Type B pancreatic cell (in vitro differentiated cells): ENCODE measurements around the gene GRIN2B. TPM values are rescaled to one million over a fixed set of nuclear protein-coding genes. Genes with fewer than 3 reads are reported as not detected.

ENCODE experiments used
- DNase-seq: peaks from one replicate; pipeline ENCODE4 v3.0.0; 2021; ENCODE audit warnings: mixed read lengths; ENCODE audit not compliant: unreplicated experiment; ENCODE audit errors: extremely low spot score
- H3K27ac Mint-ChIP-seq: 2 replicates; pipeline ENCODE4 v1.8.0; 2021; ENCODE audit warnings: mild to moderate bottlenecking, mixed read lengths
- H3K27me3 Mint-ChIP-seq: 2 replicates; pipeline ENCODE4 v1.8.0; 2021; ENCODE audit warnings: mixed read lengths
- H3K36me3 Mint-ChIP-seq: 2 replicates; pipeline ENCODE4 v1.8.0; 2021; ENCODE audit warnings: mixed read lengths
- H3K4me1 Mint-ChIP-seq: one replicate; pipeline ENCODE4 v1.8.0; 2021; ENCODE audit warnings: mixed read lengths; ENCODE audit not compliant: unreplicated experiment
- H3K4me3 Mint-ChIP-seq: 2 replicates; pipeline ENCODE4 v1.8.0; 2021; ENCODE audit warnings: mild to moderate bottlenecking, mixed read lengths
- H3K9me3 Mint-ChIP-seq: 2 replicates; pipeline ENCODE4 v1.8.0; 2021; ENCODE audit warnings: mixed read lengths
- CTCF ChIP-seq: fragments of 200-600 bp; sonication (generic); conservative IDR thresholded peaks from 2 replicates; pipeline ENCODE4 v1.5.0; 2021; ENCODE audit warnings: antibody characterized with exemption, mild to moderate bottlenecking
- total RNA-seq: library from RNA; stranded (reverse); gene quantifications from 2 replicates; pipeline ENCODE4 v1.2.1, GENCODE V29; 2021; ENCODE audit warnings: low replicate concordance

Gene GRIN2B
- total RNA-seq, 1 donor from 2014 or later: 1.6 TPM

GRCh38 chr12:13948621-13949020 lies 32.8 kb downstream of the GRIN2B start:
- Mint-ChIP-seq H3K27ac (no peak overlapping the region), H3K4me1 (no peaks in the 10 kb centered on the region), H3K27me3 (peaks cover 14% of the 10 kb centered on the region), H3K4me3 (no peak overlapping the region), H3K36me3 (peaks cover under 1% of the 10 kb centered on the region), H3K9me3 (no peaks in the 10 kb centered on the region)
- no peak for DNase-seq
- TF ChIP-seq CTCF: no peak

- peaks cover 18% of the 10 kb centered on the region for H3K27me3 Mint-ChIP-seq
Measured at GRCh38 chr12:13947276-13947946, 34.0 kb downstream of the GRIN2B start.

GRCh38 chr12:13945641-13946040 lies 35.8 kb downstream of the GRIN2B start:
- Mint-ChIP-seq H3K27me3 (peaks cover 31% of the 10 kb centered on the region), H3K9me3 (no peaks in the 10 kb centered on the region), H3K27ac (no peak overlapping the region), H3K4me3 (no peak overlapping the region), H3K36me3 (peaks cover 4% of the 10 kb centered on the region), H3K4me1 (peaks cover 8% of the 10 kb centered on the region)
- no peak for TF ChIP-seq CTCF
- no peak for DNase-seq

More at GRCh38 chr12:13947276-13947946, 34.0 kb downstream of the GRIN2B start:
- DNase-seq: no peak
- Mint-ChIP-seq H3K36me3 (peaks cover 4% of the 10 kb centered on the region), H3K27ac (no peak overlapping the region), H3K9me3 (no peaks in the 10 kb centered on the region), H3K4me3 (no peak overlapping the region), H3K4me1 (no peaks in the 10 kb centered on the region)
- TF ChIP-seq CTCF: no peak

GRCh38 chr12:13945236-13945635 lies 36.2 kb downstream of the GRIN2B start:
- peaks cover 4% of the 10 kb centered on the region for H3K36me3 Mint-ChIP-seq
- TF ChIP-seq CTCF: no peak
- H3K4me3 Mint-ChIP-seq: no peak overlapping the region
- H3K9me3 Mint-ChIP-seq: no peaks in the 10 kb centered on the region
- DNase-seq: no peak
- H3K27me3 Mint-ChIP-seq: peaks cover 31% of the 10 kb centered on the region
- H3K27ac Mint-ChIP-seq: no peak overlapping the region
- H3K4me1 Mint-ChIP-seq: peaks cover 8% of the 10 kb centered on the region

GRCh38 chr12:13942826-13943225 lies 38.6 kb downstream of the GRIN2B start:
- H3K27ac Mint-ChIP-seq: no peak overlapping the region
- H3K4me3 Mint-ChIP-seq: no peak overlapping the region
- peaks cover 4% of the 10 kb centered on the region for H3K36me3 Mint-ChIP-seq
- peaks cover 8% of the 10 kb centered on the region for H3K4me1 Mint-ChIP-seq
- no peak for DNase-seq
- peaks cover 31% of the 10 kb centered on the region for H3K27me3 Mint-ChIP-seq
- no peaks in the 10 kb centered on the region for H3K9me3 Mint-ChIP-seq
- TF ChIP-seq CTCF: no peak
